GM19328 (cell line): ENCODE results near the gene WBP1.
A peak's percentile ranks its signal among the peaks of the same experiment; 100 is the strongest.
"Not testable (repeated sequence)": the region's sequence is repeated elsewhere in the genome, so short reads cannot be mapped to it uniquely, and the experiment has no call there.

Source experiments
- ATAC-seq: cut with Tn5 transposase; IDR thresholded peaks from one replicate; pipeline ENCODE4 v1.9.1; 2021; ENCODE audit warnings: mild to moderate bottlenecking, moderate library complexity; ENCODE audit not compliant: unreplicated experiment

Gene WBP1

DNA sequence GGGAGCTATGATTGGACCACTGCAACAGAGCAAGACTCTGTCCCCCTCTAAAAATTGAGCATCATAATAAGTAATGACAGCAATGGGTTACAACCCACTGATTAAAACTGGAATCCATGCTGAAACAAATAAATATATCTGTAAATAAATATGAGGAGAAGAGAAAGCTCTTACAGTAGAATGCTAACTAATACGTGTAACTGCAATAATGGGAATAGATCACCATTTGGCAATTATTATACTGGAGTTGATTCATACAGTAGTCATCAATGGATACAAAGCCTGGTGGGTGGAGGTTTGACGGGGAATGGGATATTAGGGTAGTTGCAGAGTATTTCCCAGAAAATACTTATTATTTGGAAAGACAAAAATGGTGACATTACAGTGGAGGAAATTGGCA, 9.5 kb upstream of the WBP1 start:
- ATAC-seq = no peak

DNA sequence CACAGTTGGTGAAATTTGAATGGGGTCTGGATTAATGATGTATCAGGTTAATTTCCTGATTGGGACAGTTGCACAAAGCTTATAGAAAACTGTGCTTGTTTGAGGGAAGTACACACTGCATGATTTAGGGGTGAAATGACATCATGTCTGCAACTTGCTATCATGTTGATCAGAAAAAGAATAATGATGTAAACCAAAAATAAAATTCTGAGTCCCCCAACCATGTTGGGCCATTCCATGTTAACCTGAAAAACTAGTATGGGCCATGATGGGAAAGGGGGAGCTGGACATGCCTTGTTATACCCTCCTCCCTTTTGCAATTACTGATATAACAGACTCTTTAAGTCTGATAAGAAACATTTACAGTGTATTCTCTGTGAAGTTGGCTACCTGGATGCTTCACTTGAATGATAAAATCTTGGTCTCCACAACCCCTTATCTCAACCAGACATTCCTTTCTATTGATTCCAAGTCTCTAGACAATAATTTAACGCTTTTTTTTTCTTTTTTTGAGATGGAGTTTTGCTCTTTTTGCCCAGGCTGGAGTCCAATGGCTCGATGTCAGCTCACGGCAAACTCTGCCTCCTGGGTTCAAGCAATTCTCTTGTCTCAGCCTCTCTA, 7.6 kb upstream of the WBP1 start:
- no peak for ATAC-seq

DNA sequence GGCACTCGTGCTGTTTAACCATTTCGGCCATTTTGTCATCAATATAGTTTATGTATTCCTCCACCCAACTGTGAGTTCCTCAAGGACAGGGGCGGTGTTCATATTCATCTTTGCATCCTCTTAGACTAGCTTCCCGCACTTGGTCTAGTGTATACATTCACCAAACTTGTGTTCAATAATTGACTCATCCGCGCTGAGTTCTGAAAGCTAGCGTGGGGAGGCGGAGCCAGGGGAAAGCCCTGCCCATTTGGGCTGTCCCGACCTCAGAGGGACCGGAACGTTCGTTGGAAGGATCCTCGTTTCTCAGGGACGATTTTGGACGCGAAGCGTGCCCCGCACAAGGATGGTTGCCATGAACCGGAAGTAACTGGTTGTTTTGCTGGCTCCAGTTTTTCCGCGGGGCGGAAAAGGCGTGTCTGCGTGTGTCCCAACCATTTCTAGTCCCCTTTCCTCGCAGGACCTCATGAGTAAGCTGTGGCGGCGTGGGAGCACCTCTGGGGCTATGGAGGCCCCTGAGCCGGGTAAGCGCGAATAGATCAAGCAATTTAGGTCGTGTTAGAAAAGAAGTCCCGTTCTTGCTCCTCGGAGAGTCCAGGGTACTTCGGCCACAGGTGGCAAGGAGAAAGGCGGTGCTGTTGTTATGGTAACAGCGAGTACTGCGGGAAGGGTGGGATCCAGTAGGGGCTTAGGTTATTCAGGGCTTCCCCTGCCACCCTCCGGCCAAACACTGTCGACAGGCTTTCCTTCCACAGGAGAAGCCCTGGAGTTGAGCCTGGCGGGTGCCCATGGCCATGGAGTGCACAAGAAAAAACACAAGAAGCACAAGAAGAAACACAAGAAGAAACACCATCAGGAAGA, 3.4 kb upstream of the WBP1 start, which contains the start of gene INO80B:
INO80B (plus strand) TSS at position 434 of the 858 bp plus-strand sequence; CDS start at position 464, 30 bp downstream.
- ATAC-seq = no peak

DNA sequence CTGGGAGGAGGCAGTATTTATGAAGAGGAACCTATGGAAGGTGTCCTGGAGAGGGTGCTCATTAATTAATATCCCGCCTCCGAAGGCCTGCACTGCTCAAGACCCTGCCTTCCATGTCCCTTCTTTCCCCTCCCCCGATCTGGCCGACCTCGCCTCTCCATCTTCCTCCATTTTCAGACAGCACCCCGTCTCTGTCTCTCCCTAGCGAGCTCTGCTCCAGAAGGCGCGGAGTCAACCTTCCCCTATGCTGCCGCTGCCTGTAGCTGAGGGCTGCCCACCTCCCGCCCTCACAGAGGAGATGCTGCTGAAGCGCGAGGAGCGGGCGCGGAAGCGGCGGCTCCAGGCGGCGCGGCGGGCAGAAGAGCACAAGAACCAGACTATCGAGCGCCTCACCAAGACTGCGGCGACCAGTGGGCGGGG, 1.1 kb upstream of the WBP1 start:
- ATAC-seq = no peak

- ATAC-seq = peak; percentile 19
Observed at GRCh38 chr2:74457549-74458131, 598 bp upstream of the WBP1 start.

GRCh38 chr2:74458938-74459363, 713 bp downstream of the WBP1 start:
- ATAC-seq = no peak

- not testable (repeated sequence) for ATAC-seq
Observed at GRCh38 chr2:74459503-74460118, 1.4 kb downstream of the WBP1 start.

GRCh38 chr2:74460187-74460586, 1.9 kb downstream of the WBP1 start:
- not testable (repeated sequence) for ATAC-seq

- ATAC-seq = no peak
Observed at GRCh38 chr2:74461187-74462053, 3.2 kb downstream of the WBP1 start.

GRCh38 chr2:74462054-74462785, 4.0 kb downstream of the WBP1 start:
- ATAC-seq = no peak

- ATAC-seq = no peak
Observed at GRCh38 chr2:74462786-74463105, 4.5 kb downstream of the WBP1 start.

DNA sequence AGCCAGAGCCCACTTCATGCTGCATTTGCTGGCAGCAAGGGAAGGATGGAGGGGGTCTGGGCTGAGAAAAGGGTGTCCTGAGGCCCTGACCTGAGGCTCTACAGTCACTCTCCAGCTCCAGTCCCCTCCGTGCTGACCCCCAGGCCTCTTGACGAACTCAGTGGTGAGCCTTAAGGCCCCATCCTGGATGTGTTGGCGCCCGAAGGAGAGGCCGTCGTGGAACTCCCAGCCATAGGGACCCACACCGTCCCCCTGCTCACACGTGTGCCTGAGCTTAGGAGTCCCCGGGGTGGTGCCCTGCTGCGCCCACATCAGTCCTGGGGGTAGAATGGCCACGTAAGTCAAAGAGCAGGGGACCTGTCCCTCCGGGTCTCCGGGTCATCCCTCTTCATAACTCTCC, 6.2 kb downstream of the WBP1 start:
- no peak for ATAC-seq

- ATAC-seq = not testable (repeated sequence)
Observed at GRCh38 chr2:74470742-74471141, 12.5 kb downstream of the WBP1 start.

GRCh38 chr2:74471332-74472065, 13.3 kb downstream of the WBP1 start:
- no peak for ATAC-seq

DNA sequence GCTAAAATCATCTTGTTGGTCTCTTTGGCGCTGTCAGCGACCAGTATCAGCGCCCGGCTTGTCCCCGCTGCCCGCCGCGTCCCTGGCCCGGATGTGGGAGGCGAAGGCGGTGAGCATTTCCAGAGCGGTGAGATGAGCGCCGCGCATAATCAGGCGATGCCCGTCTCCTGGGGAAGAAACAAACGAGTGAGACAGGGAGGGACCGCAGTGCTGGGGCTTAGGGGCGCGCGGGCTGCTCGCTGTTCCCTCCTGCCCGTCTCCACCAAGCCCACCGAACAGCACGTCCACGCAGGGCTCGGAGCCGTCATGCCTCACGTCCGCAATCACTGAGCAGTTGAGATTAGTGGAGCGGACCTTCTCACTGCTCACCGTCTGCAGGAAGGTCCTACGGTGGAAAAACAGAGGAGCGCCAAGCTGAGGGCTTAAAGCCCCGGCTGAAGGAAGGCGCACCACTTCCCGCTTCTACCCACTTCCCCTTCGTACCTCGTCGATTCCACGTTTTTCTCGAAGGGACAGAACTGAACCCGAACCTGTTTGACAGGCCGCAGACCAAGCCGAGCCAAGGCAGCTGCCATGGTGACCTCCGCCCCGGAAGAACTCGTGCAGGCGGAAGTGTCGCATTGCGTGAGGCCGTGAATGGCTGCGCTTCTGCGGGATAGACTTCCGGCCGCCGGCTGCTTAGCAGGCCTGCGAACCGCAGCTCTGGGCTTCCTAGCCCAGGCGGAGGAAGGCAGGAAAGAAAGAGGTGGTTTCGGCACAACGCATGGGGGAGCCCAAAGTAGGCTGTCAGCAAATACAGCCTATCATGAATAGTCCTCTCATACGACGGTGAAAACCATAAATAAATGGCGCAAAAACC, 14.1 kb downstream of the WBP1 start, which contains the start of gene MRPL53:
MRPL53 (minus strand) TSS at position 595 of the 859 bp plus-strand sequence; CDS start at position 575, 20 bp downstream.
- ATAC-seq = peak; percentile 85

DNA sequence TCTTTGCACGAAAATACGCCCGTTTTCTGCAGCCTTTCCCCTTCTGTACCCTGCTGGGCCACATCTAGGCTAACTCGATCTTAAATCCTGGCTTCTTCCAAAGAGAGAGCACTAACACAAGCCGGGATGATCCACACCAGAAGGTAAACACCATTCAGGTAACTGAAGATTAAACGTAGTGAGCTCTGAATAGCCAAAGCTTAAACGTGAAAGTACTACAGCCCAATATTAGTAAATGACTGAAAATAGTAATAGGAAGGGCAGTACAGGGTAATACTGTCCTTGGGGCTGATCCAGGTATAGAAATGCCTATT, 14.7 kb downstream of the WBP1 start:
- ATAC-seq = no peak

GRCh38 chr2:74474481-74474880, 16.2 kb downstream of the WBP1 start:
- no peak for ATAC-seq

- no peak for ATAC-seq
Observed at GRCh38 chr2:74474899-74475298, 16.7 kb downstream of the WBP1 start.
